ENCODE measurements around the gene ERP44.
"Not testable (repeated sequence)": the region's sequence is repeated elsewhere in the genome, so short reads cannot be mapped to it uniquely, and the experiment has no call there.

ERP44 gene

GRCh38 chr9:100099722-100100042, 882 bp upstream of the ERP44 start:
- no peak for DNase-seq

DNA sequence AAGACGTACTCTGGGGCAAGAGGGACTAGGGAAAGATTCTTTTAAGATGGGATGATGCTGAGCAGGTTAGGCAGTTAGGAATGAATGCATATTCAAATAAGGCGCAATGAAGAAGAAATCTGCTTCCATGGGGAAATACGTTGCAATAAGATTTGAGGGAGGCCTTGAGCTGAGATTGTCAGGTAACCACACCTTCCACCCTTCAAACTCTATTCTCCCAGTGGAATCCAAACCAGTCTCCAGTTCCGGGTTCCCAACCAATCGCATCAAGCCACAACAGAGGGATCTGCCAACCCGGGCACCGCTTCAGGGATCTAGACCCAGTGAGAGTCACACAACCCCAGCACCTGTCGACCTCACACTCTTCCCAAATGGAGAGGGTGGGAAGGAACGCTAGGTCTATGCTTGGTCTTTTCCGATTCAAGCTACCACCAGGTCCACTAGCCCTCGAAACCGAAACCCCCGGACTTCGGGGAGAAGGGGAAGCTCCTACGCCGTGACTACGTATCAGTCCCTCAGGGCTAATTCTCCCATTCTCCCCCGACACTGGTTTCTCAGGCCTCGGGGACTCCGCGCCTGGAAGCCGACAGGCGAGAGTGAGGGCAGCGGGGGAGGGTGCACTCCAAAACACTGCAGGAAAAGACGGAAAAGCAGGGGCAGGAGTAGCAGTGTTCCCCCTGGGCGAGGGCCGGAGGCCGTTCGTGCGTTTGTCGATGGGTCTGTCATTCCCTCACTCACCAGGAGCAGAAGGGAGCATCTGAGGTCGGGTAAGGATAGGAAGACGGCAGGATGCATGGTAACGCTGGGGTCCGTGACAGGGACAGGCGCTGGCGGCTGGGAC, 534 bp downstream of the ERP44 start:
- peak; percentile 17 for DNase-seq

- no peak for DNase-seq
Measured at GRCh38 chr9:100096378-100096916, 2.4 kb downstream of the ERP44 start.

GRCh38 chr9:100094411-100094810, 4.4 kb downstream of the ERP44 start:
- not testable (repeated sequence) for DNase-seq

GRCh38 chr9:100092066-100092465, 6.7 kb downstream of the ERP44 start:
- no peak for DNase-seq

DNA sequence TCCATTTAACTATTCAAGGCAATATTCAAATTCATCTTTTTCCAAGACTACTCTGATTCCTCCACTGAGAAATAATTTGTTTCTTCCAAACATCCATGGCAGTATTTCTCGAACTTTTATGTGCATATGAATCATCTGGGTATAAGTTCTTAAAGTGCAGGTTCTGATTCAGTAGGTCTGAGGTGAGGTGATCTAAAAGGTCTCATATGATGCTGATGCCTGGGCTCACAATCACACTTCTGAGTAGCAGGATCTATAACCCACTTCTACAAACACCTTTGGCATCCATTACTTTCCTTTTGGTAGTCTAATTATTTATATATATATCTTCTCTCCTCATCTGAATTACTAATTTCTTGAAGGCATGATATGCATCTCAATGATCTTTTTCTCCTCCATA, 7.2 kb downstream of the ERP44 start:
- no peak for DNase-seq

GRCh38 chr9:100090880-100091279, 7.9 kb downstream of the ERP44 start:
- no peak for DNase-seq

- no peak for DNase-seq
Measured at GRCh38 chr9:100088202-100088601, 10.6 kb downstream of the ERP44 start.

- no peak for DNase-seq
Measured at GRCh38 chr9:100087218-100087617, 11.6 kb downstream of the ERP44 start.

DNA sequence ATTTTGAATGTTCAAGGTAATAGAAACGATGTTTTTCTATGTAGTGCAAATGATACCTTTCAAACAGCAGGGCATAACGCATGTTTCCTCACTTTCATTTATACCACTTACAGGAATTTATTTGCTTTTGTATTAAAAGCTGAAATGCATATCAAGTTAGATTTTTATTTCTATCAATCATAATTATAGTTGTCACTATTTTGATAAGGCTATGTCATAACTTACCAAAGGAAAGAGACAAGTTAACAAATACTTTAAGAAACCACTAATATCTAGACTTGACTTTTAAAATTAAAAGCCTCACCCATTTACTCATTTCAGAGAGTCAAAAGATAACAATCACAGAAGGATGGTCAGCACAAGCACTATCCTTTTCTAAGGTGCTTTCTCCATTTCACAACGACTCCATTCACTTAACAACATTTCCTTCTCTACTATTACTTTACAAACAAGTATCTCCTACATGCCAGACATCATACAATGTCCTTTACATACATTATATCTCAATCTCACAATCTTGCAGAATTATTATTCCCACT, 12.6 kb downstream of the ERP44 start:
- DNase-seq = no peak

DNA sequence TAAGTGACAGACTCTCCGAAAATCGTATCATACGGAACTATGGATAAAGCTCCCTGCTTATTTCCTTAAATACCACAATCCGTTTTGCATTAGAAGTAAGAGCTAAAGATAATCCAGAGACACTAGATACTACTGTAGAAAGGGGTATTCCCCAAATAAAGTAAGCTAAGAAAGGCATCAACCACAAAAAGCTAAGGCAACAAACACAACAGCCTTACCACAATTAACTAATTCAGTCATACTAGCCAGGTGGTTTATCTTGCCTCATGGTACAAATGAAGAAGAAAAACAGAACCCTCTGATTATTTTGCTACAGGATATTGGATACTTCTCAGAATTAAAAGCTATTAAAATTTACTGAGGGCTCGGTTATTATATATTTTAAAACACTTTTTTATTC, 14.1 kb downstream of the ERP44 start:
- DNase-seq = no peak

DNA sequence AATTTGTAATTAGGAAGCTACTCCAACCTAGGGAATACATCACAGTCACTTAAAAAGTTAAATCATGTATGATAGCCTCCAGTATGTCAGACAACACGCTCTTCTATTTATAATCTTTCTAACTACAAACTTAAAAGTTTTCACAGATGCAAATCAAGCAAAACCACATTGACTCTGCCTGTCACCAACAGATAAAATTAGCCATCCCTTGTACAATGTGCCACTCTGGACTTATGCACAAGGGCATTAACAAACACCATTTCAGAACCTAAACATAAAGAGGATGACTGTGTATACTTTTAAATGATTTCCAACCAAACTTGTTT, 14.7 kb downstream of the ERP44 start:
- no peak for DNase-seq

GRCh38 chr9:100083448-100084127, 15.2 kb downstream of the ERP44 start:
- DNase-seq = no peak

- DNase-seq = no peak
Measured at GRCh38 chr9:100082782-100083181, 16.0 kb downstream of the ERP44 start.

- not testable (repeated sequence) for DNase-seq
Measured at GRCh38 chr9:100076256-100076655, 22.5 kb downstream of the ERP44 start.

DNA sequence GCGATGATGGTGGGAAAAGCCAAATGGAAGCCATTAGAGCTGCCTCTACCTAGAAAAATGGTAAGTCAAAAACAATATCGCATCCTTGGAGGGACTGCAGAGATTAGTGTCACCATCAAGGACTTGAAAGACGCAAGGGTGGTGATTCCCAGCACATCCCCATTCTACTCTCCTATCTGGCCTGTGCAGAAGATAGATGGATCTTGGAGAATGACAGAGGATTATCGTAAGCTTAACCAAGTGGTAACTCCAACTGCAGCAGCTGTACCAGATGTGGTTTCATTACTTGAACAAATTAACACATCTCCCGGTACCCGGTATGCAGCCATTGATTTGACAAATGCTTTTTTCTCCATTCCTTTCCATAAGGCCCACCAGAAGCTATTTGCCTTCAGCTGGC, 23.8 kb downstream of the ERP44 start:
- no peak for DNase-seq

DNA sequence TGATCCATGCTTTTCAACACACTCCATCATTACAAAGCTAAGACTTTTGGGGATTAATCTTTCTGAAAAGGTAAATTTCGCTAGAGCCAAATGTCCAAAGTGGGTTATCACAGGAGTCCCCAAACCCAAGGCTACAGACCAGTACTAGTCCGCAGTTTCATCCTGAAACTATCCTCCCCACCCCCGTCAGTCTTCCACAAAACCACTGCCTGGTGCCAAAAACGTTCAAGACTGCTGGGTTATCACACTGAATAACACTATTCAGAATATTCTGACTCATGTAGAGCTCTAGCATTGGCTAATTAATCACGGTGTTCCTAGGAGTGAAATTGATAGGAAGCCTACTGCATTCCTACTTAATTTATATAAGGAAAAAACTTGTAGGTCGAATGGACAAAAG, 24.7 kb downstream of the ERP44 start:
- DNase-seq = no peak

- DNase-seq = no peak
Measured at GRCh38 chr9:100072805-100073204, 26.0 kb downstream of the ERP44 start.

- no peak for DNase-seq
Measured at GRCh38 chr9:100071271-100071670, 27.5 kb downstream of the ERP44 start.

- DNase-seq = no peak
Measured at GRCh38 chr9:100070104-100071041, 28.4 kb downstream of the ERP44 start.

DNA sequence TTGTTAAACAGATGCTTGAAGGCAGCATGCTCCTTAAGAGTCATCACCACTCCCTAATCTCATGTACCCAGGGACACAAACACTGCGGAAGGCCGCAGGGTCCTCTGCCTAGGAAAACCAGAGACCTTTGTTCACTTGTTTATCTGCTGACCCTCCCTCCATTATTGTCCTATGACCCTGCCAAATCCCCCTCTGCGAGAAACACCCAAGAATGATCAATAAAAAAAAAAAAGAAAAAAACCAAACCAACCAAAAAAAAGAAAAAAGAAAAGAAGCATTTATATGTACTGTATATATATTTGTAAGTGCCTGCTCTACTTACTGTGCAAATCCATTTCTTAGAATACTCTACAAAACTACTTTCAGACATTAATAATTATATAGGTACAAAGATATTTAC, 29.7 kb downstream of the ERP44 start:
- DNase-seq = not testable (repeated sequence)

DNA sequence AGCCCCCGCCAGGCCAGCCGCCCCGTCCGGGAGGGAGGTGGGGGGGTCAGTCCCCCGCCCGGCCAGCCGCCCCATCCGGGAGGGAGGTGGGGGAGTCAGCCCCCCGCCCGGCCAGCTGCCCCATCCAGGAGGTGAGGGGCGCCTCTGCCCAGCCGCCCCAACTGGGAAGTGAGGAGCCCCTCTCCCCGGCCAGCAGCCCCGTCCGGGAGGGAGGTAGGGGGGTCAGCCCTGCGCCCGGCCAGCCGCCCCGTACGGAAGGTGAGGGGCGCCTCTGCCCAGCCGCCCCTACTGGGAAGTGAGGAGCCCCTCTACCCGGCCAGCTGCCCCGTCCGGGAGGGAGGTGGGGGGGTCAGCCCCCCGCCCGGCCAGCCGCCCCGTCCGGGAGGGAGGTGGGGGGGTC, 30.8 kb downstream of the ERP44 start:
- not testable (repeated sequence) for DNase-seq

- DNase-seq = no peak
Measured at GRCh38 chr9:100066539-100066938, 32.3 kb downstream of the ERP44 start.
